ENCODE results near the gene GOLGA6L4.
"Not testable (repeated sequence)": the region's sequence is repeated elsewhere in the genome, so short reads cannot be mapped to it uniquely, and the experiment has no call there.

DNA sequence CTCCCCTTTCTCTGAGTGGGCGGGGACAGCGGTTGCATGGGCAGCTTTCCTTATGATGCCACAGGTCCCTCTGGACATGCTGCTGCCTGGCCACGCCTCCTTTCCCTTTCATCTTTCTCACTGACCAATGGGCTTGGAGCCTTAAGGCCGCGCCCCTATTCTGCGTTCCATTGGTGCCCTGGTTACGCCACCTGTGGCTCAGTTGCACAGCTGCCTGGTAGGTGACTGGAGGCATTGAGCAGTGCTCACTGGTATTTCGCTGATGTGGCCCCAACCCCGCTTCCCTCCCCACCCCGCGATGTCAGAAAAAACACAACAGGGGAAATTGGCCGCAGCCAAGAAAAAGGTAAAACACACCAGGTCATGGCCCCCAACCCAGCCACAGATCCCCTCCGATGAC lies at the start of gene GOLGA6L4:
- TF ChIP-seq, protein P1, sequence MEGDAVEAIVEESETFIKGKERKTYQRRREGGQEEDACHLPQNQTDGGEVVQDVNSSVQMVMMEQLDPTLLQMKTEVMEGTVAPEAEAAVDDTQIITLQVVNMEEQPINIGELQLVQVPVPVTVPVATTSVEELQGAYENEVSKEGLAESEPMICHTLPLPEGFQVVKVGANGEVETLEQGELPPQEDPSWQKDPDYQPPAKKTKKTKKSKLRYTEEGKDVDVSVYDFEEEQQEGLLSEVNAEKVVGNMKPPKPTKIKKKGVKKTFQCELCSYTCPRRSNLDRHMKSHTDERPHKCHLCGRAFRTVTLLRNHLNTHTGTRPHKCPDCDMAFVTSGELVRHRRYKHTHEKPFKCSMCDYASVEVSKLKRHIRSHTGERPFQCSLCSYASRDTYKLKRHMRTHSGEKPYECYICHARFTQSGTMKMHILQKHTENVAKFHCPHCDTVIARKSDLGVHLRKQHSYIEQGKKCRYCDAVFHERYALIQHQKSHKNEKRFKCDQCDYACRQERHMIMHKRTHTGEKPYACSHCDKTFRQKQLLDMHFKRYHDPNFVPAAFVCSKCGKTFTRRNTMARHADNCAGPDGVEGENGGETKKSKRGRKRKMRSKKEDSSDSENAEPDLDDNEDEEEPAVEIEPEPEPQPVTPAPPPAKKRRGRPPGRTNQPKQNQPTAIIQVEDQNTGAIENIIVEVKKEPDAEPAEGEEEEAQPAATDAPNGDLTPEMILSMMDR (IDR thresholded peaks at IDR 0.05): not testable (repeated sequence)
- not testable (repeated sequence) for TF ChIP-seq POLR2A (IDR thresholded peaks at IDR 0.05)

Data from right lobe of liver (tissue), 4 donors.